Measurements from ENCODE around the gene KCNQ1. TPM values are rescaled to one million over a fixed set of nuclear protein-coding genes. Genes with fewer than 3 reads are reported as not detected.

The KCNQ1 gene
- total RNA-seq, 1 donor from 2014 or later = 2.6 TPM

GRCh38 chr11:2741377-2742131, 296.7 kb downstream of the KCNQ1 start:
- H3K9me3 ChIP-seq (ENCODE audit: control insufficient read depth in 3 of 3, low read length in 3 of 3) = no peaks in the 10 kb centered on the region
- H3K27me3 ChIP-seq (ENCODE audit: control insufficient read depth in 3 of 3, insufficient read depth in 3 of 3, low read length in 3 of 3) = no peaks in the 10 kb centered on the region
- H3K9ac ChIP-seq (ENCODE audit: low read depth in 1 of 3, low read length in 3 of 3) = no peak overlapping the region
- H3K27ac ChIP-seq (ENCODE audit: low read depth, low read length) = no peak overlapping the region
- H3K4me3 ChIP-seq (ENCODE audit: low read length in 3 of 3) = no peak overlapping the region
- no peaks in the 10 kb centered on the region for H3K36me3 ChIP-seq (ENCODE audit: control insufficient read depth in 3 of 3, insufficient read depth in 3 of 3, low read length in 3 of 3)
- peaks cover 4 to 9% (median 6%) of the 10 kb centered on the region in 3 donors for H3K4me1 ChIP-seq (ENCODE audit: control insufficient read depth in 3 of 3, insufficient read depth in 3 of 3, low read length in 3 of 3)

DNA sequence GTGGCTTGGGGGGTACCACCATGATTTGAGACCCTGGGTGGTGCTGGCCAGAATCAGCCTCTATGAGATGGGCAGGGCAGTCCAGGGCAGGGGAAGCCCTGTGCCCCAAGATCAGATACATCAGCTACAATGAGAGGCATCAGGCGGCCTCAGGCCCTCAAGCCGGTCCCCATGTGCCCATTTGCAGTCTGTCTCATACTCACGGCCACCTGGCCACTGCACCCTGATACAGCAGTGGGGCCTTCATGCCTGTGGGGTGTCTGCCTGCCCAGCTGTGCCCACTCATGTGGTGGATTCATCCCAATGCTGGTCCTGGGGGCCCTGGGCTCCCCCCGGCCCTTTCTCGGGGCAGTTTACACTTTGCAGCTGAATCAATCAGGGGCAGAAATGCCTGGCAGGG, 297.4 kb downstream of the KCNQ1 start:
- H3K27ac ChIP-seq (ENCODE audit: low read depth, low read length) = no peak overlapping the region
- H3K4me3 ChIP-seq (ENCODE audit: low read length in 3 of 3) = no peak overlapping the region
- peaks cover 4 to 9% (median 6%) of the 10 kb centered on the region in 3 donors for H3K4me1 ChIP-seq (ENCODE audit: control insufficient read depth in 3 of 3, insufficient read depth in 3 of 3, low read length in 3 of 3)
- H3K9ac ChIP-seq (ENCODE audit: low read depth in 1 of 3, low read length in 3 of 3) = no peak overlapping the region
- no peaks in the 10 kb centered on the region for H3K27me3 ChIP-seq (ENCODE audit: control insufficient read depth in 3 of 3, insufficient read depth in 3 of 3, low read length in 3 of 3)
- H3K36me3 ChIP-seq (ENCODE audit: control insufficient read depth in 3 of 3, insufficient read depth in 3 of 3, low read length in 3 of 3) = no peaks in the 10 kb centered on the region
- H3K9me3 ChIP-seq (ENCODE audit: control insufficient read depth in 3 of 3, low read length in 3 of 3) = no peaks in the 10 kb centered on the region

DNA sequence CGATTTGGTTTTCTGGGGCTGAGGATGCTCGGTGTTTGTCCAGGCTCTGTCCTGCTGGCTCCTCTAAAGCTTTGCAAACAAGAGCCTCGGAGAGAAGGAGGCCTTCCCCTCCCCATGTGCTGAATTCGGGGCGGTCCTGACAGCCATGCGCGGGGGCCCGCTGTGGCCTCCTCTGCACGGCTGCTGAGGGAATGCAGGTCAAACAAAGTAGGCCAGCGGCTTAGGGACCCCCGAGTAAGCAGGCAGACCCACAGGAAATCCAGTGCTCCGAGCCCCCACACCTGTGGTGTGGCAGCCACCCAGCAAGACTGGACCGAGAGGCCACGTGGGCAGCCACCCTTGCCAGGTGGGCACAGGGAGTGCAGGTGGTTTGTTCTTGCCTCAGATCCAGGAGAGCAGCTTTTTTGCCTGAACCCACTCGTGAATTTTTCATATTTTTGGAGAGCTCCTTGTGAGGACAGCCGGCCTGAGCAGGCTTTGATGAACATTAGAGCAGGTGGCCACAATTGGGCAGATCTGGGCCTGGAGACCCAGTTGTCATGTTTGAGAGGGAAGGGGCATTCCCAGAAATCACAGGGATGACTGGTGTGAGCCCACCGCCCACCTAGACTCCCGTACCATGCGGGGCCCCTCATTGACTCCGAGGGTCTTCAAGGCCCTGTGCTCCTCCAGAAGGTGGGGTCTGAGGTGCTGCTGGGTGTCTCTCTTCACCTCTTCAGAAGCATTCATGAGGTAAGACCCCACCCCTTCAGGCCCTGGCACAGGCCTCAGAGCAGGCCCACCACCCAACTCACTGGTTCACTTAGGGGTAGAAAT, 298.0 kb downstream of the KCNQ1 start:
- Histone ChIP-seq H3K27me3 (ENCODE audit: control insufficient read depth in 3 of 3, insufficient read depth in 3 of 3, low read length in 3 of 3) (no peaks in the 10 kb centered on the region), H3K27ac (ENCODE audit: low read depth, low read length) (no peak overlapping the region), H3K4me3 (ENCODE audit: low read length in 3 of 3) (no peak overlapping the region), H3K4me1 (ENCODE audit: control insufficient read depth in 3 of 3, insufficient read depth in 3 of 3, low read length in 3 of 3) (peaks cover 4 to 8% (median 6%) of the 10 kb centered on the region in 3 donors), H3K9me3 (ENCODE audit: control insufficient read depth in 3 of 3, low read length in 3 of 3) (no peaks in the 10 kb centered on the region), H3K9ac (ENCODE audit: low read depth in 1 of 3, low read length in 3 of 3) (no peak overlapping the region), H3K36me3 (ENCODE audit: control insufficient read depth in 3 of 3, insufficient read depth in 3 of 3, low read length in 3 of 3) (no peaks in the 10 kb centered on the region)

GRCh38 chr11:2743427-2744110, 298.8 kb downstream of the KCNQ1 start:
- H3K36me3 ChIP-seq (ENCODE audit: control insufficient read depth in 3 of 3, insufficient read depth in 3 of 3, low read length in 3 of 3) = no peaks in the 10 kb centered on the region
- no peaks in the 10 kb centered on the region for H3K9me3 ChIP-seq (ENCODE audit: control insufficient read depth in 3 of 3, low read length in 3 of 3)
- peaks cover 4 to 8% (median 6%) of the 10 kb centered on the region in 3 donors for H3K4me1 ChIP-seq (ENCODE audit: control insufficient read depth in 3 of 3, insufficient read depth in 3 of 3, low read length in 3 of 3)
- H3K27me3 ChIP-seq (ENCODE audit: control insufficient read depth in 3 of 3, insufficient read depth in 3 of 3, low read length in 3 of 3) = no peaks in the 10 kb centered on the region
- H3K9ac ChIP-seq (ENCODE audit: low read depth in 1 of 3, low read length in 3 of 3) = no peak overlapping the region
- H3K27ac ChIP-seq (ENCODE audit: low read depth, low read length) = no peak overlapping the region
- H3K4me3 ChIP-seq (ENCODE audit: low read length in 3 of 3) = no peak overlapping the region

DNA sequence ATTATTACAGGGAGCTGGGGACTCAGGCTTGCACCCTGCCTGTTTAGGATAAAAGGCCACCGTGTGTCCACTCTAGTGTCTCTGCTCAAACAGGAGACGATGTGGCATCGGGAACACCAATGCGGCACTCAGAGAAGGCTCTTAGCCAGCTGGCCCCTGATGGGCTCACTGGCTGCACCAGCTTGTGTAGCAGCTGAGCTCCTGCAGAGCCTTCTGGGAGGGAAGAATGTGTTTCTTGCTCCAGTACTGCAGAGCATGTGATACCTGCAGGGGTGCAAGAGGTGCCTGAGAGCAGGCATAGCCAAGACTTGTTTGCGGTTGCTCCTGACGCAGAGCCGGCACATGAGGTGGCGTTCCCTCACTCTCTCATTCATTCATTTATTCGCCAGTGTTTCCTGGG, 299.4 kb downstream of the KCNQ1 start:
- H3K27ac ChIP-seq (ENCODE audit: low read depth, low read length) = no peak overlapping the region
- no peaks in the 10 kb centered on the region for H3K27me3 ChIP-seq (ENCODE audit: control insufficient read depth in 3 of 3, insufficient read depth in 3 of 3, low read length in 3 of 3)
- no peaks in the 10 kb centered on the region for H3K9me3 ChIP-seq (ENCODE audit: control insufficient read depth in 3 of 3, low read length in 3 of 3)
- no peak overlapping the region for H3K4me3 ChIP-seq (ENCODE audit: low read length in 3 of 3)
- peak overlapping the region in 1 of 3 donors; percentile 16 for H3K9ac ChIP-seq (ENCODE audit: low read depth in 1 of 3, low read length in 3 of 3)
- peaks cover 4 to 8% (median 6%) of the 10 kb centered on the region in 3 donors for H3K4me1 ChIP-seq (ENCODE audit: control insufficient read depth in 3 of 3, insufficient read depth in 3 of 3, low read length in 3 of 3)
- no peaks in the 10 kb centered on the region for H3K36me3 ChIP-seq (ENCODE audit: control insufficient read depth in 3 of 3, insufficient read depth in 3 of 3, low read length in 3 of 3)

GRCh38 chr11:2745511-2745910, 300.7 kb downstream of the KCNQ1 start:
- no peaks in the 10 kb centered on the region for H3K9me3 ChIP-seq (ENCODE audit: control insufficient read depth in 3 of 3, low read length in 3 of 3)
- H3K9ac ChIP-seq (ENCODE audit: low read depth in 1 of 3, low read length in 3 of 3) = no peak overlapping the region
- no peaks in the 10 kb centered on the region for H3K36me3 ChIP-seq (ENCODE audit: control insufficient read depth in 3 of 3, insufficient read depth in 3 of 3, low read length in 3 of 3)
- no peak overlapping the region for H3K27ac ChIP-seq (ENCODE audit: low read depth, low read length)
- peaks cover 4 to 8% (median 6%) of the 10 kb centered on the region in 3 donors for H3K4me1 ChIP-seq (ENCODE audit: control insufficient read depth in 3 of 3, insufficient read depth in 3 of 3, low read length in 3 of 3)
- H3K4me3 ChIP-seq (ENCODE audit: low read length in 3 of 3) = no peak overlapping the region
- H3K27me3 ChIP-seq (ENCODE audit: control insufficient read depth in 3 of 3, insufficient read depth in 3 of 3, low read length in 3 of 3) = no peaks in the 10 kb centered on the region

GRCh38 chr11:2746401-2747247, 301.8 kb downstream of the KCNQ1 start:
- peaks cover 0 to 4% (median 3%) of the 10 kb centered on the region in 3 donors for H3K27me3 ChIP-seq (ENCODE audit: control insufficient read depth in 3 of 3, insufficient read depth in 3 of 3, low read length in 3 of 3)
- H3K9me3 ChIP-seq (ENCODE audit: control insufficient read depth in 3 of 3, low read length in 3 of 3) = no peaks in the 10 kb centered on the region
- H3K9ac ChIP-seq (ENCODE audit: low read depth in 1 of 3, low read length in 3 of 3) = no peak overlapping the region
- H3K4me3 ChIP-seq (ENCODE audit: low read length in 3 of 3) = no peak overlapping the region
- no peaks in the 10 kb centered on the region for H3K36me3 ChIP-seq (ENCODE audit: control insufficient read depth in 3 of 3, insufficient read depth in 3 of 3, low read length in 3 of 3)
- no peak overlapping the region for H3K27ac ChIP-seq (ENCODE audit: low read depth, low read length)
- H3K4me1 ChIP-seq (ENCODE audit: control insufficient read depth in 3 of 3, insufficient read depth in 3 of 3, low read length in 3 of 3) = peaks cover 0 to 4% (median 3%) of the 10 kb centered on the region in 3 donors

DNA sequence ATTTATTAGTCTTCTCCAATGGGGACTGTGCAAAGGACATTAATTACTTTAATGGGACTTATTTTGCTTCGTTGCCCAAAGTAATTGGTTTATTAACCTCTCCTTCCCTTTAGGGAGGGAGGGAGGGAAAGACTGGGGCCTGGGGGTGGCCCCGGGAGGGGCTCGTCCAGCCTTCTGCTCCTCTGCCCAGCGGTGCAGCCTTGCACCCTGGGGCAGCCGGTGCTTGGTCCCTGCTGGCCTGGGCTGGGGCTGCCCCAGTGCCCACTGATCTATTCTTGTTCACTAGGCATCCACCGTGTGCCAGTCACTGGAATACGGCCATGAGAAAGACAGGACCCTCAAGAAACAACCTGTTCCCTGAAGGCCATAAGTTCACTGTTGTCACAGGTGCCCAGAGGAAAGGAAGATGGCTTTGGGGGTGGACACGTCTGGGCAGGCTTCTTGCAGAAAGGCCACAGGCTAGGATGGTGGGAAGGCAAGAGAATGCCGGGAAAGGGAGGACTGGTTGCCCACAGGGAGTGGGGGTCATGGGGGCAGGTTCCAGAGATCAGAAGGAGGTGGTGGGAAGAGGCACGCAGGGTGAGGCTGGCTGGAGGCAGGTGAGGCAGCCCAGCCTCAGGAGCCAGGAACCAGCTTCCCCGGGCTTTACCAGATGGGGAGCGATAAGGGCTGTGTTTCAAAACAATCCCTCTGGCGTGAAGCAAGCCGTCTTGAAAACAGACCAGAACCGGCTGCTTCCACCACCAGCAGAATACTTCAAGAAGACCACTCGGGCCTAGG, 302.6 kb downstream of the KCNQ1 start:
- no peak overlapping the region for H3K4me3 ChIP-seq (ENCODE audit: low read length in 3 of 3)
- peaks cover 0 to 3% (median 0%) of the 10 kb centered on the region in 3 donors for H3K4me1 ChIP-seq (ENCODE audit: control insufficient read depth in 3 of 3, insufficient read depth in 3 of 3, low read length in 3 of 3)
- H3K27ac ChIP-seq (ENCODE audit: low read depth, low read length) = no peak overlapping the region
- no peak overlapping the region for H3K9ac ChIP-seq (ENCODE audit: low read depth in 1 of 3, low read length in 3 of 3)
- peaks cover 0 to 8% (median 3%) of the 10 kb centered on the region in 3 donors for H3K27me3 ChIP-seq (ENCODE audit: control insufficient read depth in 3 of 3, insufficient read depth in 3 of 3, low read length in 3 of 3)
- no peaks in the 10 kb centered on the region for H3K9me3 ChIP-seq (ENCODE audit: control insufficient read depth in 3 of 3, low read length in 3 of 3)
- H3K36me3 ChIP-seq (ENCODE audit: control insufficient read depth in 3 of 3, insufficient read depth in 3 of 3, low read length in 3 of 3) = no peaks in the 10 kb centered on the region

Measured in skeletal muscle tissue (tissue), 4 donors.